ENCODE measurements around the gene ANKRD13D.

DNA sequence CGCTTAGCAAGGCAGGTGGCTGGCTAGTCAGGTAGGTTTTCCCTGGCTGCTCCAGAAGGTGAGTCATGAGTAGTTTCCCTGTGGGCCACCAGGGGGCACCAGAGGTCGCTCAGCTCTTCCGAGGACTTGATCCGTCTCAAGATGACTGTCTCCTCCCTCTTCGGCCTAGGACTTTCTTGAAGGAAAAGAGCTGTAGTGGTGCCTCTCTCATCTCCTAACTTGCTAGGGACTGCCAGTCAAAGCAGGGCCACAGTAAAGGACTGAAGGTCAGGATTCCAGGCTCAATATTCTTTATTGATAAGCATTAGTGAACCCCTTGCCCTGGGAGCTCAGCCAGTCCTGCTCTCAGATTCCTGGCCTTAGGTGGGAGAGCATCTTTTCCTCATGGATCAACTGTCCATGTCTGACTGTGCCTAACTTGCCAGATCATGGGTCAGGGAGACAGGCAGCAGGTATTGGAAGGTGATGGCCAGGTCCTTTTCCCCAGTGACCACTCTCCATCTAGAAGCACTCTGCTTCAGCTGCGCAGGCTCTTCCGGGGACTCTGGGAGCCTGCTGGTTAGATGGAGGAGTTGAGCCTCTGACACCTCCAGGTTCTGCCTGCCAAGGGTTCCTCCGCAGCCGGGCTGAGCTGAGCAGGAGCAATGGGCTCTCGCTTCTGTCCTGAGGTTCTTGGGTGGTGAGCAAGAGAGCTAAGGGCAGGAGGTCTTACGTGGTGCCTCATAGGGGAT is 62.3 kb downstream of the ANKRD13D start:
- TF ChIP-seq, protein P1, sequence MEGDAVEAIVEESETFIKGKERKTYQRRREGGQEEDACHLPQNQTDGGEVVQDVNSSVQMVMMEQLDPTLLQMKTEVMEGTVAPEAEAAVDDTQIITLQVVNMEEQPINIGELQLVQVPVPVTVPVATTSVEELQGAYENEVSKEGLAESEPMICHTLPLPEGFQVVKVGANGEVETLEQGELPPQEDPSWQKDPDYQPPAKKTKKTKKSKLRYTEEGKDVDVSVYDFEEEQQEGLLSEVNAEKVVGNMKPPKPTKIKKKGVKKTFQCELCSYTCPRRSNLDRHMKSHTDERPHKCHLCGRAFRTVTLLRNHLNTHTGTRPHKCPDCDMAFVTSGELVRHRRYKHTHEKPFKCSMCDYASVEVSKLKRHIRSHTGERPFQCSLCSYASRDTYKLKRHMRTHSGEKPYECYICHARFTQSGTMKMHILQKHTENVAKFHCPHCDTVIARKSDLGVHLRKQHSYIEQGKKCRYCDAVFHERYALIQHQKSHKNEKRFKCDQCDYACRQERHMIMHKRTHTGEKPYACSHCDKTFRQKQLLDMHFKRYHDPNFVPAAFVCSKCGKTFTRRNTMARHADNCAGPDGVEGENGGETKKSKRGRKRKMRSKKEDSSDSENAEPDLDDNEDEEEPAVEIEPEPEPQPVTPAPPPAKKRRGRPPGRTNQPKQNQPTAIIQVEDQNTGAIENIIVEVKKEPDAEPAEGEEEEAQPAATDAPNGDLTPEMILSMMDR (conservative IDR thresholded peaks at IDR 0.05; ENCODE audit: low read depth in 2 of 2) = peak; percentile 85 to 91
- no peak for TF ChIP-seq EZH2 (IDR thresholded peaks at IDR 0.05; ENCODE audit: low read depth, unreplicated experiment)
- TF ChIP-seq EZH2phosphoT487 (IDR thresholded peaks at IDR 0.05; ENCODE audit: unreplicated experiment) = no peak
- no peak for TF ChIP-seq POLR2AphosphoS5 (IDR thresholded peaks at IDR 0.05; ENCODE audit: low read depth)
- TF ChIP-seq, protein P2, sequence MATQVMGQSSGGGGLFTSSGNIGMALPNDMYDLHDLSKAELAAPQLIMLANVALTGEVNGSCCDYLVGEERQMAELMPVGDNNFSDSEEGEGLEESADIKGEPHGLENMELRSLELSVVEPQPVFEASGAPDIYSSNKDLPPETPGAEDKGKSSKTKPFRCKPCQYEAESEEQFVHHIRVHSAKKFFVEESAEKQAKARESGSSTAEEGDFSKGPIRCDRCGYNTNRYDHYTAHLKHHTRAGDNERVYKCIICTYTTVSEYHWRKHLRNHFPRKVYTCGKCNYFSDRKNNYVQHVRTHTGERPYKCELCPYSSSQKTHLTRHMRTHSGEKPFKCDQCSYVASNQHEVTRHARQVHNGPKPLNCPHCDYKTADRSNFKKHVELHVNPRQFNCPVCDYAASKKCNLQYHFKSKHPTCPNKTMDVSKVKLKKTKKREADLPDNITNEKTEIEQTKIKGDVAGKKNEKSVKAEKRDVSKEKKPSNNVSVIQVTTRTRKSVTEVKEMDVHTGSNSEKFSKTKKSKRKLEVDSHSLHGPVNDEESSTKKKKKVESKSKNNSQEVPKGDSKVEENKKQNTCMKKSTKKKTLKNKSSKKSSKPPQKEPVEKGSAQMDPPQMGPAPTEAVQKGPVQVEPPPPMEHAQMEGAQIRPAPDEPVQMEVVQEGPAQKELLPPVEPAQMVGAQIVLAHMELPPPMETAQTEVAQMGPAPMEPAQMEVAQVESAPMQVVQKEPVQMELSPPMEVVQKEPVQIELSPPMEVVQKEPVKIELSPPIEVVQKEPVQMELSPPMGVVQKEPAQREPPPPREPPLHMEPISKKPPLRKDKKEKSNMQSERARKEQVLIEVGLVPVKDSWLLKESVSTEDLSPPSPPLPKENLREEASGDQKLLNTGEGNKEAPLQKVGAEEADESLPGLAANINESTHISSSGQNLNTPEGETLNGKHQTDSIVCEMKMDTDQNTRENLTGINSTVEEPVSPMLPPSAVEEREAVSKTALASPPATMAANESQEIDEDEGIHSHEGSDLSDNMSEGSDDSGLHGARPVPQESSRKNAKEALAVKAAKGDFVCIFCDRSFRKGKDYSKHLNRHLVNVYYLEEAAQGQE (IDR thresholded peaks at IDR 0.05; ENCODE audit: unreplicated experiment) = no peak
- TF ChIP-seq, protein P3, sequence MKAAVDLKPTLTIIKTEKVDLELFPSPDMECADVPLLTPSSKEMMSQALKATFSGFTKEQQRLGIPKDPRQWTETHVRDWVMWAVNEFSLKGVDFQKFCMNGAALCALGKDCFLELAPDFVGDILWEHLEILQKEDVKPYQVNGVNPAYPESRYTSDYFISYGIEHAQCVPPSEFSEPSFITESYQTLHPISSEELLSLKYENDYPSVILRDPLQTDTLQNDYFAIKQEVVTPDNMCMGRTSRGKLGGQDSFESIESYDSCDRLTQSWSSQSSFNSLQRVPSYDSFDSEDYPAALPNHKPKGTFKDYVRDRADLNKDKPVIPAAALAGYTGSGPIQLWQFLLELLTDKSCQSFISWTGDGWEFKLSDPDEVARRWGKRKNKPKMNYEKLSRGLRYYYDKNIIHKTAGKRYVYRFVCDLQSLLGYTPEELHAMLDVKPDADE (IDR thresholded peaks at IDR 0.05) = no peak
- no peak for TF ChIP-seq CREB1 (CRISPR knock-in tag; IDR thresholded peaks at IDR 0.05; ENCODE audit: low read depth)
- no peak for TF ChIP-seq JUNB (IDR thresholded peaks at IDR 0.05; ENCODE audit: unreplicated experiment)
